Activated CD8-positive, alpha-beta memory T cell treated with anti-CD3 and anti-CD28 coated beads for 1 hour (primary cell): ENCODE measurements around the gene AEBP2.
"Not testable (repeated sequence)": the region's sequence is repeated elsewhere in the genome, so short reads cannot be mapped to it uniquely, and the experiment has no call there.

Experiments
- DNase-seq, 2 donors: peaks; one replicate each; pipeline ENCODE4 v3.0.0-alpha.2; 2020; ENCODE audit warnings: low read depth in 1 of 2; ENCODE audit errors: extremely low read depth in 1 of 2

AEBP2 gene

GRCh38 chr12:19547271-19547671, 108.0 kb downstream of the AEBP2 start:
- DNase-seq = no peak

GRCh38 chr12:19548834-19549233, 109.5 kb downstream of the AEBP2 start:
- DNase-seq = no peak

DNA sequence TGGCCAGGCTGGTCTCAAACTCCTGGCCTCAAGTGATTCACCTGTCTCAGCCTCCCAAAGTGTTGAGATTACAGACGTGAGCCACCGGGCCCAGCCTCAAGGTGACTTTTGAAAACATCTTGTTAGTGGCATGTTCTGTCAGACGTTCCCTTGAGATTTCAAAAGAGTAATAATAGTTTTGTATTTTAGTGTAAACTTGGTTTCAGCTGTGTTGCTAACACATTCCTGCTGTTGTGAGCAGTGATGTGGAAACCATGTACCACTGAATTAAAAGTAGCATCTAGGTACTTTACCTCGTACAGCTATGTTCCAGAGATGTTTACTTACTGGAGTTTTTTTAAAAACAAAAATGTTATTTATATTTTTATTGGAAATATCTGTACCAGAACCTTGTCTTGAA, 111.3 kb downstream of the AEBP2 start:
- DNase-seq = no peak

DNA sequence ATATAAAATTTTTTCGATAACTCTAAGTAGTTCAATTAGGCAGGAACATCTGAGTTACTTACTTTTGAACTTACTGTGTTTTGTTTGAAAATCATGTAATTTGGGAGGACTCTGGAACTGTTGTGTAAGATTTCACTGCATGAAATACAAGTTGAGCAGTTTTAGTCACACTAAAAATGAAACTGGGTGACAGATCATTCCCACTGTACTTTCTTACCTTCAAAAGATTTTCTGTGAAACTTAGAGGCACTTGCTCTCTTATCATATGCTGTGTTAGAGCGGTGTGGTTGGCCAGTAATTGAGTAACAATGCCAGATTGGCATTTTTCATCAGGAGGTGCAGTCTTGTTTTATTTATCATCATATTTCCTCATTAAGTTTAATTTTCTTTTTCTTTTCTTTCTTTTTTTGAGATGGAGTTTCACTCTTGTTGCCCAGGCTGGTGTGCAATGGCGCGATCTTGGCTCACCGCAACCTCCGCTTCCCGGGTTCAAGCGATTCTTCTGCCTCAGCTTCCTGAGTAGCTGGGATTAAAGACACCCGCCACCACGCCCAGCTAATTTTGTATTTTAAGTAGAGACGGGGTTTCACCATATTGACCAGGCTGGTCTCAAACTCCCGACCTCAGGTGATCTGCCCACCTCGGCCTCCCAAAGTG, 113.3 kb downstream of the AEBP2 start:
- not testable (repeated sequence) for DNase-seq

GRCh38 chr12:19553175-19553574, 113.9 kb downstream of the AEBP2 start:
- DNase-seq = no peak

DNA sequence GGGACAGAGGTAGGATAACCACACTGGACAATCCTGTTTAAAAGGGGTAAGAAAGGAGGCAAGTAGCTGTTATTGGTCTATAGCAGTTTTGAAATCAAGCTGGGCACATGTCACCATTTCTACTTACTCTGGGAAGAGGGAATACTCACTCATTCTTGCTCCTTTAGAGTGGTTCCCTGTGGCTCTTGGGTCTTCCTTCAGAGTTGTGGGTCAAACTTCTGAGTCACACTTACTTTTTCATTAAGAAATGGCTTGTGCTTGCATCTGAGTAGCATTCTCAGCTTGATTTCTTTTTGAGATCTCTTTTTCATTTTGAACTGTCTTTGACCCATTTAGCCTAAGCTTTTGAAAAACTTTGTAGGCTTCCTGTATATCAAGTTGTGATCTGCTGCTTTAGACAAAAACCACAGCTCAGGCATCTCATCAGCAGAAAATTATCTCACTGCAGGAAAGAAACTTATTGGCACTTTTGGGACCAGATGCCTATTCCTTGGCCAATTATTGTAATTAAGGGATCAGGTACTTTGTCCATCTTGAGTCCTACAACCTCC, 122.2 kb downstream of the AEBP2 start:
- DNase-seq = no peak
